ENCODE results near the gene DBF4.
"Not testable (repeated sequence)": the region's sequence is repeated elsewhere in the genome, so short reads cannot be mapped to it uniquely, and the experiment has no call there.

Gene DBF4

GRCh38 chr7:87885018-87885417, 8.7 kb downstream of the DBF4 start:
- DNase-seq, result no peak

GRCh38 chr7:87886875-87887274, 10.6 kb downstream of the DBF4 start:
- no peak for DNase-seq

GRCh38 chr7:87895363-87895762, 19.1 kb downstream of the DBF4 start:
- DNase-seq, result no peak

- no peak for DNase-seq
These were observed 23.0 kb downstream of the DBF4 start for GRCh38 chr7:87899255-87899654.

DNA sequence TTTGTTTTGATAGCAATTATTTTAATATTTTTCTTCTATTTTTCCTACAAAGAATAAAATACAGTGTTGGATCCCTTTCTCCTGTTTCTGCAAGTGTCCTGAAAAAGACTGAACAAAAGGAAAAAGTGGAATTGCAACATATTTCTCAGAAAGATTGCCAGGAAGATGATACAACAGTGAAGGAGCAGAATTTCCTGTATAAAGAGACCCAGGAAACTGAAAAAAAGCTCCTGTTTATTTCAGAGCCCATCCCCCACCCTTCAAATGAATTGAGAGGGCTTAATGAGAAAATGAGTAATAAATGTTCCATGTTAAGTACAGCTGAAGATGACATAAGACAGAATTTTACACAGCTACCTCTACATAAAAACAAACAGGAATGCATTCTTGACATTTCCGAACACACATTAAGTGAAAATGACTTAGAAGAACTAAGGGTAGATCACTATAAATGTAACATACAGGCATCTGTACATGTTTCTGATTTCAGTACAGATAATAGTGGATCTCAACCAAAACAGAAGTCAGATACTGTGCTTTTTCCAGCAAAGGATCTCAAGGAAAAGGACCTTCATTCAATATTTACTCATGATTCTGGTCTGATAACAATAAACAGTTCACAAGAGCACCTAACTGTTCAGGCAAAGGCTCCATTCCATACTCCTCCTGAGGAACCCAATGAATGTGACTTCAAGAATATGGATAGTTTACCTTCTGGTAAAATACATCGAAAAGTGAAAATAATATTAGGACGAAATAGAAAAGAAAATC, 31.0 kb downstream of the DBF4 start:
- DNase-seq, result not testable (repeated sequence)

- DNase-seq, result not testable (repeated sequence)
These were observed 32.5 kb downstream of the DBF4 start for GRCh38 chr7:87908814-87909213.

DNA sequence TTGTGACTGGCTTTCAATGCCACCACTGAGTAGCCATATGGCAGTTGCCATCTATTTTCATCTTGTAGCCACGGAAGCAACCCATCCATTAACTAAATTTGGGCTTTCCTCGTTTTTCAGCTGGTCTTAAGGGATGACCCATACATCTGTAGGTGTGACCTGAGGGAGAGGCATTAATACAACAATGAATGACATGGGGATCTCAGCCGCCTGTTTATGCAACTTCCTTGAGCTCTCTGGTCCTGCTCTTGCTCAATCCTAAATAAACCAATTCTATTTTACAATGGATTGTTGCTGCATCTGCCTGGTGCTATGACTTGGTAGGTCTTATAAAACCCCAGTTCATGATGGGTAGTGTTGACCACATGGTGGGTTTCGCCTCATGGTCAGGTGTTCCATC, 35.8 kb downstream of the DBF4 start:
- DNase-seq, result no peak

GRCh38 chr7:87918740-87919139, 42.4 kb downstream of the DBF4 start:
- no peak for DNase-seq

DNA sequence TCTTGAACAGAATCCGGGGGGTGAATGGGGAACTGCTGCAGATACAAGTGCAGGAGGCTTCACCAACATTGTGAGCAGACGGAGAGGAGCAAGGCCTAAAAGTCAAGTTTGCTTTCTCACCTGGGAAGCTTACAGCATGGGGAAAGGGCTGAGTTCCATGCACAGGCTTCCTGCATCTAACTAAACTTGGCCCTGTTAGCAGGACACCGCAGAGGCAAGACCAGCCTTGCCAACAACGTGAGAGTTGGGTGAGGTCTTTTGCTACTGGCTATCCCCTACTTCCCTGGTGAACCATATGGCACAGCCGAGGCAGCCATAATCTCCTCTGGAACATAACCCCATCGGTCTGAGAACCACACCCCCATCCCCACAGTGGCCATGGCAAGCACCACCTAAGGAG, 43.6 kb downstream of the DBF4 start:
- DNase-seq, result no peak

DNA sequence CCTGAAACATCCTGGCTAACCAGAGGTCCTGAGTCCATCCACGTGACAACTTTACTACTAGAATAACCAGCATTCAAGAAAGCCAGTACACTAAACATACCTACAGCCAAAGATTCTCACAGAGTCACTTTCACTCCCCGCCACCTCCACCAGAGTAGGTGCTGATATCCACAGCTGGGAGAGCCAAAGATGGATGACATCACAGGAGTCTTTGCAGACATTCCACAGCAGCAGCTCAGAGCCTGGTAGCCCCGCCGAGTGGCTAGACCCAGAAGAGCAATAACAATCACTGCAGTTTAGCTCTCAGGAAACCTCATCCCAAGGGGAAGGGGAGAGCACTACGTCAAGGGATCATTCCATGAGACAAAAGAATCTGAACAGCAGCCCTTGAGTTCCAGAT, 44.3 kb downstream of the DBF4 start:
- no peak for DNase-seq

GRCh38 chr7:87922759-87923395, 46.6 kb downstream of the DBF4 start:
- DNase-seq, result peak; percentile 48 to 49

GRCh38 chr7:87926581-87927461, 50.5 kb downstream of the DBF4 start:
- no peak for DNase-seq

- DNase-seq, result no peak
These were observed 57.3 kb downstream of the DBF4 start for GRCh38 chr7:87933605-87933952.

DNA sequence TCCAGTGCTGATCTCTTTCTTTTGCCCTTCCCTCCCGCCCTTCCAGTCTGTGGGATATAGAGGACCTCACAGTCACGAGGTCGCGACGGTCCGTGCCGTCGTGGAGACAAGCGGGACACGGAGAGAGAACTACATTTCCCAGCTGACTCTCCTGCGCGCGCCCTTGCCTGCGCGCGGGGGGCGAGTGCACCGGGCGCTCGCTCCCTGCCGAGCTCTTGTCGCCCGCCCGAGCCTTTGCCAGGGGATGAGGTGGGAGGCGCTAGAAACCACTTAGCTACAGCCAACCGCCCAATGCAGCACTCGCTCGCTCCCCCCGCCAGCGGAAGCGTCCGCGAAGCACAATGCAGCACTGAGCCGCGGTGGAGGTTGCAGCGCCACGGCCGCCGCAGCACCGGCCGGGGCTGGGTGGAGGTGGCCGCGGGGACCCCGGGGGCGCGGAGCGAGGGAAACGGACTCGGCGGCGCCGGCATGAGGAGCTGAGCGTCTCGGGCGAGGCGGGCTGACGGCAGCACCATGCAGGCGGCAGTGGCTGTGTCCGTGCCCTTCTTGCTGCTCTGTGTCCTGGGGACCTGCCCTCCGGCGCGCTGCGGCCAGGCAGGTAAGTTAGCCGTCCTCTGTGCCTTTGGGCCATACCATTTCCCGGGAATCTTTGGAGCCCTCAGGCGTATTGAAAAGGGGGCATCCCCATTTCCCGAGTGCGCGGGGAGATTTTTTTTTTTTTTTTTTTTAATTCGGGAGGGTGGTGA, 57.8 kb downstream of the DBF4 start, which contains the start of gene ADAM22:
Gene ADAM22, plus strand, starts transcription at position 299 of the 746 bp plus-strand sequence. Its CDS starts 215 bp downstream, at position 514.
- peak; percentile 85 to 90 for DNase-seq

DNA sequence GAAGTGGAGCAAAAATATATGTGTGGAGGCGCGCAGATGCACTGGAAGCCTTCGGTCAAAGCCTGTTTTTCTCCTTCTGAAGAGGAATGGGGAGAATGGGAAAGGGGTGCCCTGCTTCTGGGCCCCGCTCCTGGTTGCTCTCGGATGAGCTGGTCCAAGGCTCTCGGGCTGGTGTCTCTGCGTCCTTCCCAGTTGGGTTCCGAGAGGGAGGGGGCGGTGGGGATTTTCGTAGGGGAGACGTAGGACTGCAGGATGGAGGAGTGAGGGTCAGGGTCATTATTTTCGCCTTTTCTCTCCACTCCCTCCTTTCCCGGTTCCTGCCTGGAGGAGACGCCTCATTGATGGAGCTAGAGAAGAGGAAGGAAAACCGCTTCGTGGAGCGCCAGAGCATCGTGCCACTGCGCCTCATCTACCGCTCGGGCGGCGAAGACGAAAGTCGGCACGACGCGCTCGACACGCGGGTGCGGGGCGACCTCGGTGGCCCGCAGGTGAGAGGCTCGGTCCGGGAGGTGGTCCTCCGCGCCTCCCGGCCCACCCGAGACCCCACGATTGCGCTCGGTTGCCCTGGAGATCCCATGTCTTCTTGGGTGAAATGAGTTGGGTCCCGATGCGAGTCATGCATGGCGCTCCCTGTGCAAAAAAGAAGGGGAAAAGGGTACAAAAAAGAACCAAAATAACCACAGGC, 58.5 kb downstream of the DBF4 start:
- no peak for DNase-seq

- no peak for DNase-seq
These were observed 59.1 kb downstream of the DBF4 start for GRCh38 chr7:87935384-87935706.

DNA sequence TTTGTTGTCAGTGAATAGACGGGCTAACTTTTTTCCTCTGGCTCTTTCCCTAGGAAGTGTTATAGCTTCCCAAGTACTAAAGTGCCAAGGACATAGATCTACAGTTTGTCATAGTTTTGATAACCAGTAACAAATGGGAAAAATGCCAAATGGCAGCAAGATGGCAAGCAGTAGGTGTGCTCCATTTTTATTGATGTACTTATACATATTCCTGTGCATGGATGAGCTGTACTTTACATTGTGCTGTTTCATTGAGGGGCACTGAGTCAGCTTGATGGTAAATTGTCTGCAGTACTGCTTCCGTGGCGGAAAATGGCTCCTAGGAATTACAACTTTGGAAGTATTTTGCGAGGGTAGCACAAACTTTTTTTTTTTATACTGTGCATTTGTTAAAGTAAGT, 64.8 kb downstream of the DBF4 start:
- no peak for DNase-seq

- no peak for DNase-seq
These were observed 68.3 kb downstream of the DBF4 start for GRCh38 chr7:87944547-87944946.

GRCh38 chr7:87945926-87946325, 69.6 kb downstream of the DBF4 start:
- DNase-seq, result not testable (repeated sequence)

GRCh38 chr7:87948371-87948770, 72.1 kb downstream of the DBF4 start:
- DNase-seq, result no peak
